ENCODE measurements around the gene ANGPTL2.

DNA sequence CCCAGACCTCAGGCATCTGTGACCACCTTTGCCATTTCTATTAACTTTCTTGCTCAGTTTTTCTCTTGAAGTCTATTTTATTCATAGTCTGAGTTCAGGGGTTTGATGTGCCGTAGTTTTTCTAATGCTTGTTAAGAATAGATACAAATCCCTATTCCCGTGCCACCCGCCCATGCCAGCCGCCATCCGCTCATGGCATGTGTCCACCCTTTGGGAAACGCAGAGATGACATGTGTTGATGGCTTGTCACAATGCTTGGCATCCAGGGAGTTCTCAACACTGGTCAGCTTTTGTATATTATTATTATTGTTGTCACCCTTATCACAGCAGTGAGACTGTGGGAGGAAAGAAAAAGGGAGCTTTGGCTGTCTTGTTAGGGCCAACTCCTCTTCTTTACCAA, 17.3 kb upstream of the ANGPTL2 start:
- TF ChIP-seq, protein P1, sequence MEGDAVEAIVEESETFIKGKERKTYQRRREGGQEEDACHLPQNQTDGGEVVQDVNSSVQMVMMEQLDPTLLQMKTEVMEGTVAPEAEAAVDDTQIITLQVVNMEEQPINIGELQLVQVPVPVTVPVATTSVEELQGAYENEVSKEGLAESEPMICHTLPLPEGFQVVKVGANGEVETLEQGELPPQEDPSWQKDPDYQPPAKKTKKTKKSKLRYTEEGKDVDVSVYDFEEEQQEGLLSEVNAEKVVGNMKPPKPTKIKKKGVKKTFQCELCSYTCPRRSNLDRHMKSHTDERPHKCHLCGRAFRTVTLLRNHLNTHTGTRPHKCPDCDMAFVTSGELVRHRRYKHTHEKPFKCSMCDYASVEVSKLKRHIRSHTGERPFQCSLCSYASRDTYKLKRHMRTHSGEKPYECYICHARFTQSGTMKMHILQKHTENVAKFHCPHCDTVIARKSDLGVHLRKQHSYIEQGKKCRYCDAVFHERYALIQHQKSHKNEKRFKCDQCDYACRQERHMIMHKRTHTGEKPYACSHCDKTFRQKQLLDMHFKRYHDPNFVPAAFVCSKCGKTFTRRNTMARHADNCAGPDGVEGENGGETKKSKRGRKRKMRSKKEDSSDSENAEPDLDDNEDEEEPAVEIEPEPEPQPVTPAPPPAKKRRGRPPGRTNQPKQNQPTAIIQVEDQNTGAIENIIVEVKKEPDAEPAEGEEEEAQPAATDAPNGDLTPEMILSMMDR (IDR thresholded peaks at IDR 0.05): no peak
- TF ChIP-seq POLR2A (IDR thresholded peaks at IDR 0.05): no peak

Measured in uterus (tissue), 2 donors.